GM19438 (cell line): ENCODE results near the gene DBN1.
"Not testable (repeated sequence)": the region's sequence is repeated elsewhere in the genome, so short reads cannot be mapped to it uniquely, and the experiment has no call there.

ENCODE experiments used
- ATAC-seq: cut with Tn5 transposase; IDR thresholded peaks from one replicate; pipeline ENCODE4 v1.9.1; 2021; ENCODE audit warnings: low read depth; ENCODE audit not compliant: unreplicated experiment

The DBN1 gene

GRCh38 chr5:177432143-177432838 lies 41.1 kb downstream of the DBN1 start:
- ATAC-seq = no peak

GRCh38 chr5:177431317-177432142 lies 41.9 kb downstream of the DBN1 start:
- ATAC-seq = peak; percentile 52

DNA sequence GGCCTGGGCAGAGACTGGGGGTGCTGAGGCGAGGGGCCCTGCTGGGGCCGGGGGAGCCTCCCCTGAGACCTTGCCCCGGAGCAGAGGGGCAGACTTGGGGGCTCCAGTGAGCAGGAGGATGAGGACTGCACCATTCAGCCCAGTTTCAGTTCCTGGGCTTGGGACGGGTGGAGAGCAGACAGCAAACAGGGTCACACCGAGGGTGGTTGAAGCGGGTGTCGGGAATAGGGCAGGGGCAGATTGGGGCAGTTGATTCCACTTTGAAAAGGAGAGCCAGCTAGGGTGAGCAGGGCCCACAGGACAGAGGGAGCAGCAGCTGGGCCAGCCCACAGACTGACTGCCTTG lies 42.5 kb downstream of the DBN1 start:
- no peak for ATAC-seq

DNA sequence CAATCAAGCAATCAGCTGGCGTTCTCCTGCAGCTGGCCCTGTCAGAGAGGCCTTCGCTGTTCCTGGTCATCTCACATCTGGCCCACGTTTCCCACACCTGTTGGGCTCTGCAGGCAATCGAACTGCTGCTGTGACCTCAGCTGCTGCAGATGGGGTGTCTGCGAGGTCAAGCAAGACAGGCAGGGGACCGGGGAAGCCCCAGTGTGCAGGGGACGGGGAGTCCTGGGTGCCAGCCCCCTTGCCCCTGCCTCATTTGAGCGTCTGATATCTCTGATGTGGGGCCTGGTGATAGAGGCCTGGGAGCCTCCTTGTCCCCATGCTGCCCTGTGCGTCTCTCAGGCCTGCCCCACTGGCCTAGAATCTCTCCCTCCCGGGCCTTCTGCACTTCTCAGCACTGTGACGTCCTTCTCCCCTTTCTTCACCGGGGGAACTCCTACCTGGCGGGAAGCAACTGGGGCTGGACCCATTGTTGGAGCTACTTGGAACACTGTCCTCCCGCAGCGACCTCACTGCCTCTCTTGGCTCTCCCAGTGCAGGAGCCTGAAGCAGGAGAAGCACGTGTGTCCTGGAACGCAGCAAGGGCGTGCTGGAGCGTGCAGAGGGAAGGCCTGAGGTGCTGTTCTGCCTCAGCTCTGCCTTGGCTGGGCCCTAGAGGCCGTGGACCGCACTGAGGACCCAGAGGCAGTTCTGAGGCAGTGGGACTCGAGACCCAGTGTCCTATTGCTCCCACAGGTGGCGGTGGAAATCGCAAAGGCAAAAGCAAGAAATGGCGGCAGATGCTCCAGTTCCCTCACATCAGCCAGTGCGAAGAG lies 43.1 kb downstream of the DBN1 start:
- no peak for ATAC-seq

GRCh38 chr5:177429248-177430040 lies 44.0 kb downstream of the DBN1 start:
- no peak for ATAC-seq

DNA sequence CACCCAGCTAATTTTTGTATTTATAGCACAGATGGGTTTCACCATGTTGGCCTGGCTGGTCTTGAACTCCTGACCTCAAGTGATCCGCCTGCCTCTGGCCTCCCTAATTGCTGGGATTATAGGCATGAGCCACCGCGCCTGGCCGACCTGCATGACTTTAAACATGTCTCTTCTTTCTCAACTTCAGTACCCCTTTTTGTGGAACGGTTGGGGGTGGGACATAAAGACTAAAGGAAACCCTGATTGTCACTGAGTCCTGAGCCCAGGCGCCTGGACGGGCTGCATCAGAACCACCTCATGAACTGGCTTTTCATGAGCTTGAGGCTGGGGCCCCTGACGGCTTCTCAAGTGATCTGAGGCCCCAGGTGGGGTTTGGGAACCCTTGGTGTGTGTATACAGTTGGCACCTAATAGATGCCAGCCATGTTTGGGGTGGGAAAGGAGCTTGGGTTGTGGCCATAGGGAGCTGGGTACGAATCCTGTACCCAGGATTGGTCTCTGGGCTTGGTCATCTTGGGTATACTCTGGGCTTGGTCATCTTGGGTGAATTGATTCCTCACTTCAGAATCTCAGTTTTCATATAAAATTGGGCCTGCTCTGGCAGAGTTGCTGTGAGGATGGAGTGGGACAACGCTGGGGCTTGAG lies 44.7 kb downstream of the DBN1 start:
- no peak for ATAC-seq

- ATAC-seq = no peak
Measured at GRCh38 chr5:177427919-177428573, 45.4 kb downstream of the DBN1 start.

GRCh38 chr5:177427211-177427822 lies 46.1 kb downstream of the DBN1 start:
- ATAC-seq = no peak

DNA sequence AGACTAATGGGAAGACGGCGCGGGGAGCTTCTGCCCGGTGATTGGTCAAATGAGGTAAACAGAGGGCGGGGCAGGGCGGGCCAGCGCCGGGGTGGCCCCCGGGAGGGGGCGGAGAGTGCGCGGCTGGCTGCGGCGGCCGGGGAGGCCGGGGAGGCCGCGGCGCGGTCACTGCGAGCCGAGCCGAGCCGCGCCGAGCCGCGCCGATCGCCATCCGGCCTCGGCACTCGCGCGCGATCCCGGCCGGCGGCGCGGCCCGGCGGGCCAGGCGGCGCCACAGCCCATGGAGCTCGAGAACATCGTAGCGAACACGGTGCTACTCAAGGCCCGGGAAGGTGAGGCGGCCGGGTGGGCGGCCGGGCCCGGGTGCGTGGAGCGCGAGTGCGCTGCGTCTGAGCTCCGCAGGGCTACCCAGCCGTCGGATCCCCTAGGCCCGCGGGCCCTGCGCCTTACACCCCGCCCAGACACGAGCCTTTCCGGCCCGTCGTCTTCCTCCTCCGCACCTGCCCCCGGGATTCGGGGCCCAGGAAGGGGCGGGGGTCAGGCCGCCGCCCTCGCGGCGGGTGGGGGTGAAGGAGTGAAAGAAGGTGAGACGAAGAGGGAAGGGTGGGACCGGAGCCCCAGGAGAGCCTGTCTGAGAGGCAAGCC lies 46.7 kb downstream of the DBN1 start, which contains the start of gene GRK6:
Gene GRK6, plus strand, starts transcription at position 111 of the 645 bp plus-strand sequence. Its CDS starts 170 bp downstream, at position 281.
- peak; percentile 1 for ATAC-seq

- peak; percentile 73 for ATAC-seq
Measured at GRCh38 chr5:177425801-177426565, 47.5 kb downstream of the DBN1 start.

DNA sequence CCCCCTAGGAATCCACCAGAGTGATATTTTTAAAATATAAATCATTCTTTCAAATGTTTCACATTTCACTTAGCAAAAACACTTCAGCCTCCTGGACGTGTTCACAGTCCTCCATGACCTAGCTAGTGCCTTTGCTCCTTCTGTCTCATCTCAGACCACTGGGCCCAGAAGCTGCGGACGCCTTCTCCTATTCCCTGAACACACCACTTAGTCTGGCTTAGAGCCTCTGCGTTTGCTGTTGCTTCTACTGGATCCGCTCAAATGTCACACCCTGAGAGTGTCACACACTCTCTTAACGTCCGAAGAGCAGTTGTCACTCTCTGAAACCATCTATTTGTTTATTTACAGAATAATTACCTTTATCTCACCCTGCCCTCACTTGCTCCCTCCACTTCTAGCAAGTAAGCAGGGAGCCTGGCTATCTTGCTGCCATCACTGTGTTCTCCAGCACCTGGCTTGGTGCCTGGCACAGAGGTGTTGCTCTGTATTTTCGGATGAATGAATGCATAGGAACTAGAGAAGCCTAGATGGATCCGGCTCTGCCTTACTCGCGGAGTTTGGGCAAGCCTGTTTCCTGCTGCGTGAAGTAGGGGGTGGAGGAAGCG lies 48.1 kb downstream of the DBN1 start:
- ATAC-seq = no peak

- no peak for ATAC-seq
Measured at GRCh38 chr5:177423671-177424070, 49.8 kb downstream of the DBN1 start.

DNA sequence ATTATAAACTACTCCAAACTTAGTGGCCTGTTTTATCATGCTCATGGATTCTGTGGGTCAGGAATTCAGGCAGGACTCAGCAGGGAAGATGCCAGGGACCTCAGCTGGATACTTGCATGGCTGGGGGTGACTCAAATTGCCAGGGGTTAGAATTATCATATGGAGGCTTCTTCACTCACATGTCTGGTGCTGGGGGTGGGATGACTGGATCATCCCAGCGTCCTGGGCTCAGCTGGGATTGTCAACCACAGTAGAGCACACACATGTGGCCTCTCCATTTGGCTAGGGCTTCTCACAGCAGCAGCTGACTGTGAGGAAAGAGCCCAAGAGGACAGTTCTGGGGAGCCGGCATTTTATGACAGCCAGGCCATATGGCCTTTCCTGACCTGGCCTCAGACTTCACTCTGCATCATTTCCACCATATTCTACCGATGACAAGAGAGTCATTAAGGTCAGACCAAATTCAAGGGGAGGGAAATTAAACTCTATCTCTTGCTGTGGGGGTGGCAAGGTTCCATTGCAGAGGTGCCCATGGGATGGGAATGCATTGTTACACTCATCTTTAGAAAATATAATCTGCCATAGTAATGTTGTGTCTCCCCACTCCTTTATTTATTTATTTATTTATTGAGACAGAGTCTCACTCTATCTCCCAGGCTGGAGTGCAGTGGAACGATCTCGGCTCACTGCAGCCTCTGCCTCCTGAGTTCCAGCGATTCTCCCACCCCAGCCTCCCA lies 52.2 kb downstream of the DBN1 start:
- no peak for ATAC-seq

GRCh38 chr5:177420472-177420871 lies 53.0 kb downstream of the DBN1 start:
- ATAC-seq = not testable (repeated sequence)

DNA sequence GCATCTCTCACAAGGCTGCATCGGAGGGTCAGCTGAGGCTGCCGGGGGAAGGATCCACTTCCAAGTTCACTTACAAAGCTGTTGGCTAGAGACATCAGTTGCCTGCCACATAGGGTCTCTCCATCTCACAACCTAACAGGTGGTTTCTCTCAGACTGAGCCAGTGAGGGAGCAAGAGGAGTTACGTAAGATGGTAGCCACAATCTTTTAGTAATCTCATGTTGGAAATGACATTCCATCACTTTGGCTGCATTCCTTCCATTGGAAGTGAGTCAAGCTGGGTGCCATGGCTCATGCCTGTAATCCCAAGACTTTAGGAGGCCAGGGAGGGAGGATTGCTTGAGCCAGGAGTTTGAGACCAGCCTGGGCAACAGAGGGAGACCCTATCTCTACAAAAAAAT lies 54.4 kb downstream of the DBN1 start:
- ATAC-seq = no peak

DNA sequence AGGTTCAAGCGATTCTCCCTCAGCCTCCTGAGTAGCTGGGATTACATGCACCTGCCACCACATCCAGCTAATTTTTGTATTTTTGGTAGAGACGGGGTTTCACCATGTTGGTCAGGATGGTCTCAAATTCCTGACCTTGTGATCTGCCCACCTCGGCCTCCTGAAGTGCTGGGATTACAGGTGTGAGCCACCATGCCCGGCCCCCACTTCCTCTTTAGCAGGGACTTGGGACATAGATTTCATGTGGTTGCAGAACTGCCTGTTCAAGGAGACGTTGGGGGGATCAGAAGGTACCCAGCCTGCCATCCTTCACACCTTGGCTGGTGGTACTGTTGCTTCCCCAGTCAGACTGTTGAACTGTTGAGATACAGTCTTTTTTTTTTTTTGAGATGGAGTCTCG lies 56.4 kb downstream of the DBN1 start:
- ATAC-seq = not testable (repeated sequence)

- ATAC-seq = no peak
Measured at GRCh38 chr5:177414481-177414880, 59.0 kb downstream of the DBN1 start.
